SU-DHL-6 (cell line): Measurements from ENCODE around the gene MYOG.

ENCODE experiments used
- H2AFZ ChIP-seq: fragments of 200-600 bp; sonication (generic); 2 replicates; pipeline ENCODE4 v1.6.1; 2014; ENCODE audit warnings: low read depth, mild to moderate bottlenecking, moderate library complexity, mixed read lengths, antibody characterized with exemption, low read length; ENCODE audit not compliant: severe bottlenecking
- H3F3A ChIP-seq: fragments of 200-600 bp; shearing (Covaris generic); 2 replicates; pipeline ENCODE4 v1.6.0; 2016; ENCODE audit warnings: antibody characterized with exemption, mild to moderate bottlenecking; ENCODE audit not compliant: insufficient read depth
- H3K27ac ChIP-seq: fragments of 200-600 bp; sonication (generic); 2 replicates; pipeline ENCODE4 v1.5.1; 2016; ENCODE audit warnings: low read depth, mild to moderate bottlenecking, low read length, moderate library complexity, mixed read lengths
- H3K27me3 ChIP-seq: fragments of 200-600 bp; sonication (generic), shearing (Covaris generic); 2 replicates; pipeline ENCODE4 v1.6.0; 2014; ENCODE audit warnings: mild to moderate bottlenecking, low read length
- H3K36me3 ChIP-seq: fragments of 200-600 bp; sonication (generic); 2 replicates; pipeline ENCODE4 v1.6.1; 2014; ENCODE audit warnings: mild to moderate bottlenecking, low read length, mixed read lengths
- H3K4me2 ChIP-seq: fragments of 300-600, 200-600 bp; shearing (Covaris generic), sonication (generic); 2 replicates; pipeline ENCODE4 v1.6.0; 2014; ENCODE audit warnings: low read length, low read depth, mild to moderate bottlenecking; ENCODE audit not compliant: poor library complexity, severe bottlenecking
- H3K4me3 ChIP-seq: fragments of 200-600 bp; sonication (generic); 2 replicates; pipeline ENCODE4 v1.5.1; 2014; ENCODE audit warnings: antibody characterized with exemption, low read length, mild to moderate bottlenecking, mixed read lengths; ENCODE audit not compliant: insufficient read depth, poor library complexity, severe bottlenecking
- H3K79me2 ChIP-seq: fragments of 200-600 bp; sonication (generic); 2 replicates; pipeline ENCODE4 v1.6.1; 2014; ENCODE audit warnings: mild to moderate bottlenecking, low read length, moderate library complexity; ENCODE audit not compliant: insufficient read depth
- H3K9ac ChIP-seq: fragments of 200-600 bp; sonication (generic); 2 replicates; pipeline ENCODE4 v1.7.0; 2014; ENCODE audit warnings: mild to moderate bottlenecking, low read length
- H3K9me2 ChIP-seq: fragments of 200-600 bp; sonication (generic); replicated peaks from 2 replicates; pipeline ENCODE4 v1.6.1; 2014; ENCODE audit warnings: low read length; ENCODE audit not compliant: insufficient read depth
- H3K9me3 ChIP-seq: fragments of 200-600 bp; sonication (generic); 2 replicates; pipeline ENCODE4 v1.6.1; 2014; ENCODE audit warnings: low read length, mixed read lengths; ENCODE audit not compliant: insufficient read depth
- H4K20me1 ChIP-seq: fragments of 200-600 bp; sonication (generic); 2 replicates; pipeline ENCODE4 v1.6.1; 2014; ENCODE audit warnings: low read depth, mild to moderate bottlenecking, antibody characterized with exemption, low read length, moderate library complexity, mixed read lengths
- EZH2phosphoT487 ChIP-seq: fragments of 200-600 bp; sonication (generic), shearing (Covaris generic); conservative IDR thresholded peaks from 2 replicates; pipeline ENCODE4 v1.6.1; 2018; ENCODE audit warnings: mild to moderate bottlenecking, antibody characterized with exemption, low read length, moderate library complexity, mixed read lengths
- TF ChIP-seq, protein P1 (sequence below): fragments of 200-600 bp; sonication (generic); IDR thresholded peaks from one replicate; pipeline ENCODE4 v1.5.1; 2017; ENCODE audit warnings: antibody characterized with exemption, mild to moderate bottlenecking, low read length, moderate library complexity; ENCODE audit not compliant: insufficient read depth, poor library complexity, severe bottlenecking

MYOG gene

GRCh38 chr1:203082231-203082505 is 3.6 kb downstream of the MYOG start:
- H3K9ac ChIP-seq = no peak overlapping the region
- H3K36me3 ChIP-seq = no peaks in the 10 kb centered on the region
- H3K27ac ChIP-seq = no peak overlapping the region
- H4K20me1 ChIP-seq = no peaks in the 10 kb centered on the region
- no peak overlapping the region for H2AFZ ChIP-seq
- no peak for TF ChIP-seq EZH2phosphoT487
- TF ChIP-seq, protein P1, sequence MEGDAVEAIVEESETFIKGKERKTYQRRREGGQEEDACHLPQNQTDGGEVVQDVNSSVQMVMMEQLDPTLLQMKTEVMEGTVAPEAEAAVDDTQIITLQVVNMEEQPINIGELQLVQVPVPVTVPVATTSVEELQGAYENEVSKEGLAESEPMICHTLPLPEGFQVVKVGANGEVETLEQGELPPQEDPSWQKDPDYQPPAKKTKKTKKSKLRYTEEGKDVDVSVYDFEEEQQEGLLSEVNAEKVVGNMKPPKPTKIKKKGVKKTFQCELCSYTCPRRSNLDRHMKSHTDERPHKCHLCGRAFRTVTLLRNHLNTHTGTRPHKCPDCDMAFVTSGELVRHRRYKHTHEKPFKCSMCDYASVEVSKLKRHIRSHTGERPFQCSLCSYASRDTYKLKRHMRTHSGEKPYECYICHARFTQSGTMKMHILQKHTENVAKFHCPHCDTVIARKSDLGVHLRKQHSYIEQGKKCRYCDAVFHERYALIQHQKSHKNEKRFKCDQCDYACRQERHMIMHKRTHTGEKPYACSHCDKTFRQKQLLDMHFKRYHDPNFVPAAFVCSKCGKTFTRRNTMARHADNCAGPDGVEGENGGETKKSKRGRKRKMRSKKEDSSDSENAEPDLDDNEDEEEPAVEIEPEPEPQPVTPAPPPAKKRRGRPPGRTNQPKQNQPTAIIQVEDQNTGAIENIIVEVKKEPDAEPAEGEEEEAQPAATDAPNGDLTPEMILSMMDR = no peak
- no peak overlapping the region for H3K4me3 ChIP-seq
- no peaks in the 10 kb centered on the region for H3K9me2 ChIP-seq
- no peaks in the 10 kb centered on the region for H3K27me3 ChIP-seq
- no peak overlapping the region for H3K4me2 ChIP-seq
- H3K9me3 ChIP-seq = no peaks in the 10 kb centered on the region
- no peaks in the 10 kb centered on the region for H3K79me2 ChIP-seq
- no peaks in the 10 kb centered on the region for H3F3A ChIP-seq

- Histone ChIP-seq H2AFZ (no peak overlapping the region), H3K4me2 (no peak overlapping the region), H3K9me3 (no peaks in the 10 kb centered on the region), H3K79me2 (no peaks in the 10 kb centered on the region), H4K20me1 (no peaks in the 10 kb centered on the region), H3K4me3 (no peak overlapping the region), H3K9ac (no peak overlapping the region), H3F3A (no peaks in the 10 kb centered on the region), H3K27ac (no peak overlapping the region), H3K9me2 (no peaks in the 10 kb centered on the region), H3K36me3 (no peaks in the 10 kb centered on the region), H3K27me3 (no peaks in the 10 kb centered on the region)
- TF ChIP-seq, protein P1 = no peak
- TF ChIP-seq EZH2phosphoT487 = no peak
Measured at GRCh38 chr1:203081465-203082230, 4.2 kb downstream of the MYOG start.

- Histone ChIP-seq H3K9me3 (no peaks in the 10 kb centered on the region), H3F3A (no peaks in the 10 kb centered on the region), H3K4me2 (no peak overlapping the region), H2AFZ (no peak overlapping the region), H3K36me3 (no peaks in the 10 kb centered on the region), H3K79me2 (no peaks in the 10 kb centered on the region), H3K27me3 (no peaks in the 10 kb centered on the region), H3K9ac (no peak overlapping the region), H3K4me3 (no peak overlapping the region), H3K9me2 (no peaks in the 10 kb centered on the region), H4K20me1 (no peaks in the 10 kb centered on the region), H3K27ac (no peak overlapping the region)
- TF ChIP-seq, protein P1 = no peak
- no peak for TF ChIP-seq EZH2phosphoT487
Measured at GRCh38 chr1:203080456-203080855, 5.4 kb downstream of the MYOG start.
